HepG2 (cell line): Measurements from ENCODE around the gene ARSB. TPM values are rescaled to one million over a fixed set of nuclear protein-coding genes. Genes with fewer than 3 reads are reported as not detected.

Source experiments
- ATAC-seq: fragments of 200-7000 bp; cut with Tn5 transposase; 3 replicates; pipeline ENCODE4 v1.9.1; 2020; ENCODE audit warnings: mild to moderate bottlenecking, moderate library complexity
- BruUV-seq: library from RNA; stranded (reverse); fragments of 400-500 nt; replicated peaks from 2 replicates; lab custom pipeline; 2021; lab: Mats Ljungman, UMichigan
- CTCF ChIA-PET: fragments of 300-600 bp; formaldehyde crosslinking; extraction: SDS; loops from one replicate; lab custom pipeline; 2021; ENCODE audit warnings: low total read pairs, inconsistent platforms, low intra/inter-chr PET ratio; lab: Yijun Ruan, JAX
- POLR2A ChIA-PET: fragments of 350-600 bp; sonication (Branson Sonifier 250); formaldehyde crosslinking; loops from one replicate; lab custom pipeline; 2020; ENCODE audit warnings: antibody characterized with exemption, inconsistent platforms; lab: Yijun Ruan, JAX
- DNase-seq: peaks from one replicate; pipeline ENCODE4 v3.0.0-alpha.2; 2015; ENCODE audit warnings: low spot score
- FAIRE-seq: peaks from 3 replicates; lab custom pipeline; 2011; peaks lifted over from hg19 to GRCh38; lab: Jason Lieb, UNC
- H2AFZ ChIP-seq: one replicate; pipeline ENCODE4 v1.6.1; 2011; ENCODE audit warnings: low read length, inconsistent platforms
- H3K27ac ChIP-seq: fragments of 300-600 bp; 3 replicates; pipeline ENCODE4 v1.8.0; 2011; ENCODE audit warnings: mixed run types, mild to moderate bottlenecking, mixed read lengths, low read length, inconsistent platforms; ENCODE audit not compliant: insufficient read depth; ENCODE audit errors: extremely low read length
- H3K27me3 ChIP-seq, 2 experiments: fragments of 200-600 bp in 1 of 2; 2 replicates in 1 of 2; 3 replicates in 1 of 2; pipeline versions ENCODE4 v1.6.0 to v1.8.0; 2011; ENCODE audit warnings: low read length in 2 of 2, mild to moderate bottlenecking in 2 of 2, moderate library complexity in 2 of 2, inconsistent platforms in 1 of 2; ENCODE audit not compliant: insufficient read depth in 2 of 2, control insufficient read depth in 1 of 2
- H3K36me3 ChIP-seq, 2 experiments: fragments of 200-600 bp in 1 of 2; replicated peaks in 1 of 2; 2 replicates in 1 of 2; 3 replicates in 1 of 2; pipeline versions ENCODE4 v1.5.1 to v1.8.0; 2011; ENCODE audit warnings: low read length in 2 of 2, inconsistent platforms in 1 of 2; ENCODE audit not compliant: insufficient read depth in 2 of 2, control insufficient read depth in 1 of 2
- H3K4me1 ChIP-seq: 2 replicates; pipeline ENCODE4 v1.5.1; 2012; ENCODE audit warnings: low read length, inconsistent platforms; ENCODE audit not compliant: insufficient read depth
- H3K4me2 ChIP-seq: 2 replicates; pipeline ENCODE4 v1.6.0; 2011; ENCODE audit warnings: low read depth, low read length, inconsistent platforms
- H3K4me3 ChIP-seq, 3 experiments: fragments of 200-600 bp in 1 of 3; sonication (generic), shearing (Covaris generic) in 1 of 3; replicated peaks in 1 of 3; 2 replicates each; pipeline ENCODE4 v1.5.1; 2011 to 2016; ENCODE audit warnings: low read length in 3 of 3, inconsistent platforms in 2 of 3, low read depth in 2 of 3, mild to moderate bottlenecking in 2 of 3, control low read depth in 1 of 3, mixed read lengths in 1 of 3; ENCODE audit not compliant: insufficient read depth in 1 of 3
- H3K79me2 ChIP-seq: one replicate; pipeline ENCODE4 v1.6.1; 2011; ENCODE audit warnings: low read length, inconsistent platforms; ENCODE audit not compliant: insufficient read depth
- H3K9ac ChIP-seq: 2 replicates; pipeline ENCODE4 v1.6.0; 2011; ENCODE audit warnings: mild to moderate bottlenecking, low read depth, low read length, inconsistent platforms; ENCODE audit not compliant: insufficient read depth
- H3K9me3 ChIP-seq: 2 replicates; pipeline ENCODE4 v1.5.1; 2012; ENCODE audit warnings: mild to moderate bottlenecking, low read length
- H4K20me1 ChIP-seq: 2 replicates; pipeline ENCODE4 v1.6.0; 2011; ENCODE audit warnings: inconsistent platforms, mild to moderate bottlenecking, low read length, moderate library complexity; ENCODE audit not compliant: insufficient read depth
- ARNTL ChIP-seq: sonication (generic); formaldehyde crosslinking; IDR thresholded peaks from 2 replicates; pipeline ENCODE4 v1.4.0; 2020; ENCODE audit warnings: mild to moderate bottlenecking, missing genetic modification reagents
- BHLHE40 ChIP-seq: IDR thresholded peaks from 2 replicates; pipeline ENCODE4 v1.6.1; 2011; ENCODE audit warnings: low read length, improper control_type of control experiment
- CHCHD3 ChIP-seq: sonication (generic); formaldehyde crosslinking; IDR thresholded peaks from 2 replicates; pipeline ENCODE4 v1.8.0; 2022; ENCODE audit warnings: mild to moderate bottlenecking, missing genetic modification reagents, moderate library complexity
- CREB1 ChIP-seq, 2 experiments: fragments of 450-650 bp in 1 of 2; IDR thresholded peaks; 2 replicates each; pipeline ENCODE4 v1.6.1; 2016 to 2017; ENCODE audit warnings: control low read depth in 1 of 2, mild to moderate bottlenecking in 1 of 2, missing compliant biosample characterization in 1 of 2, missing genetic modification characterization in 1 of 2
- HNRNPUL1 ChIP-seq: fragments of 200-400 bp; formaldehyde crosslinking; IDR thresholded peaks from 2 replicates; pipeline ENCODE4 v1.6.1; 2017; ENCODE audit warnings: low read depth, mild to moderate bottlenecking, low read length, moderate library complexity
- HOXA7 ChIP-seq: sonication (generic); formaldehyde crosslinking; IDR thresholded peaks from 2 replicates; pipeline ENCODE4 v1.8.1; 2022; ENCODE audit warnings: mild to moderate bottlenecking, missing genetic modification reagents, moderate library complexity
- MATR3 ChIP-seq: sonication (generic); formaldehyde crosslinking; IDR thresholded peaks from 2 replicates; pipeline ENCODE4 v1.4.0; 2020; ENCODE audit warnings: missing genetic modification reagents
- POLR2A ChIP-seq, 2 experiments: IDR thresholded peaks; 2 replicates each; pipeline ENCODE4 v1.6.1; 2011; ENCODE audit warnings: low read depth in 2 of 2, low read length in 2 of 2, mild to moderate bottlenecking in 1 of 2, moderate library complexity in 1 of 2; ENCODE audit not compliant: insufficient read depth in 1 of 2
- RCOR2 ChIP-seq: IDR thresholded peaks from 2 replicates; pipeline ENCODE4 v1.6.1; 2016; ENCODE audit warnings: missing biosample characterization, missing genetic modification reagents
- SRSF4 ChIP-seq: fragments of 200-400 bp; formaldehyde crosslinking; IDR thresholded peaks from one replicate; pipeline ENCODE4 v1.6.1; 2018; ENCODE audit warnings: mild to moderate bottlenecking, low read depth, low read length, moderate library complexity; ENCODE audit not compliant: poor library complexity, severe bottlenecking
- ZMYM2 ChIP-seq: sonication (generic); formaldehyde crosslinking; IDR thresholded peaks from 2 replicates; pipeline ENCODE4 v1.8.0; 2022; ENCODE audit warnings: mild to moderate bottlenecking, missing genetic modification reagents
- ZNF136 ChIP-seq: sonication (generic); formaldehyde crosslinking; IDR thresholded peaks from 2 replicates; pipeline ENCODE4 v1.8.1; 2022; ENCODE audit warnings: low read depth, mild to moderate bottlenecking, moderate library complexity, missing genetic modification reagents
- WGBS: methylation state at CpG from one replicate; pipeline ENCODE4 v1.1.6; 2017; ENCODE audit warnings: low lambda C conversion rate; 5-methylcytosine and 5-hydroxymethylcytosine counted together
- in situ Hi-C: cut with HindIII; loops from 2 replicates; pipeline ENCODE4 v1.10.0; 2017; ENCODE audit warnings: low pct_unique_long_range_greater_than_20kb; ENCODE audit not compliant: extremely low pct_ligation_motif_present
- intact Hi-C: fragments of 100-400 bp; cut with micrococcal nuclease; formaldehyde crosslinking; loops from one replicate; pipeline ENCODE4 v1.10.0; 2022; ENCODE audit not compliant: unreplicated experiment
- polyA plus RNA-seq, 8 experiments: library from polyadenylated mRNA; depleted of rRNA in 3 of 8; stranded (reverse) in 7 of 8; unstranded in 1 of 8; fragments of >200 nt; fragmentation: Illumina TruSeq in 4 of 8; extraction: Trizol in 4 of 8; gene quantifications; 2 replicates each; pipeline versions ENCODE4 v1.2.1 to v1.2.3, GENCODE V29; 2011 to 2016; ENCODE audit warnings: low read depth in 4 of 8, missing spikeins in 1 of 8, mixed read lengths in 1 of 8; ENCODE audit not compliant: insufficient read depth in 1 of 8
- total RNA-seq, 5 experiments: library from RNA; depleted of rRNA; stranded (reverse); fragments of >200 nt; fragmentation: Illumina TruSeq; extraction: Trizol; gene quantifications; 2 replicates each; pipeline ENCODE4 v1.2.3, GENCODE V29; 2016; ENCODE audit warnings: low read depth in 1 of 5
- TF ChIP-seq, protein P1 (sequence below): IDR thresholded peaks from 2 replicates; pipeline ENCODE4 v1.6.1; 2016; ENCODE audit warnings: low read depth, control low read depth
- TF ChIP-seq, protein P2 (sequence below): sonication (generic); formaldehyde crosslinking; IDR thresholded peaks from 2 replicates; pipeline ENCODE4 v1.5.1; 2020; ENCODE audit warnings: missing genetic modification reagents, mild to moderate bottlenecking, borderline replicate concordance
- TF ChIP-seq, protein P3 (sequence below): sonication (generic); formaldehyde crosslinking; IDR thresholded peaks from 2 replicates; pipeline ENCODE4 v1.8.1; 2023; ENCODE audit warnings: mild to moderate bottlenecking, moderate library complexity, missing genetic modification reagents

The ARSB gene
- total and polyA plus RNA-seq, 2 of the 13 experiments (the other 11 are each of a cell fraction or from before 2014, with no cell fraction given): 52.6 to 66.4 TPM

DNA sequence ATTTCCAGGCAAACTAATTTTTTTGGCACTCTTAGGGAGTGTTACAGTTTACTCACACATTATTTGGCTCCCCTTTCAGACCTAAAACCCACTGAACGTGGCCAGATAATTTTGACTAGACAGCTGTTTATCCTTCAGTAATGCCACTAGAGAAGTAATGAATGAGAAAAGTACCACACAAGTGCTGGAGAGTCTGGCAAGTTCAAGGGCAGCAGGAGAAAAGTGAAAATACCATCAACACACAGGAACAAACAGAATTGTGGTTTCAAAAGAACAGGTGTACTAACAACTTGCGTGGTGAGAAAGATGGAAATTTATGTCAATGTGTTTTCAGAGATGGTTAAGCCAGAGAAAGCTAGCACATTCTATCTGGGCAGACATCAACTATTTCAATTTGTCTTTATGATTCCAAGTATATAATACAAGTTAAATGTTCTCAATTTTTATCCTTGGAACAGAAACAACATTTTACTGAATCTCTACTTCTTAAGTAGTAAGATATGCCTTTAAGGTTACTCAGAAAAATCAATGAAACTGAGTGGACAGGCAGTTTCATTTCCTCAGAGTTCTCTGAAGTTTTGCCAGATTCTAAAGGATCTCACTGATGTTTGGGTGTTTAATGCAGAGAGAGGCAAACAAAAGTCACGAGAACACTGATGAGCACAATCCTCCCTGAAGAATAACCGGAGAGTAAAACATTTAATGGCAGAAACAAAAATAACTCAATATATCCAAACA, 91.0 kb downstream of the ARSB start:
- no peak overlapping the region for H3K27ac ChIP-seq
- ChIA-PET CTCF (no interaction called here), POLR2A (no interaction called here)
- no peak overlapping the region for H3K9ac ChIP-seq
- no peaks in the 10 kb centered on the region for H3K9me3 ChIP-seq
- DNase-seq (no peak), FAIRE-seq (no peak), ATAC-seq (no peak)
- peaks cover 6 to 34% of the 10 kb centered on the region in 2 experiments; a peak in 4 of 5 replicates for H3K36me3 ChIP-seq
- no peak overlapping the region for H2AFZ ChIP-seq
- no peaks in the 10 kb centered on the region for H3K79me2 ChIP-seq
- peaks cover 13% of the 10 kb centered on the region for H3K4me1 ChIP-seq
- no peaks in the 10 kb centered on the region for H4K20me1 ChIP-seq
- no TSS peak for BruUV-seq
- 98% methylated on average over 4 of the region's 4 CpGs for WGBS
- TF ChIP-seq MATR3 (CRISPR knock-in tag) (no peak), SRSF4 (no peak), CHCHD3 (CRISPR knock-in tag) (no peak), ARNTL (CRISPR knock-in tag) (no peak), ZMYM2 (CRISPR knock-in tag) (no peak), RCOR2 (CRISPR knock-in tag) (no peak), HOXA7 (CRISPR knock-in tag) (no peak), ZNF136 (CRISPR knock-in tag) (no peak), HNRNPUL1 (no peak), POLR2A (IDR thresholded peaks at IDR 0.05; ENCODE audit: insufficient read depth in 1 of 2, low read depth in 2 of 2, low read length in 2 of 2) (no peak), BHLHE40 (no peak), CREB1 (IDR thresholded peaks at IDR 0.05) (no peak), CREB1 (CRISPR knock-in tag; IDR thresholded peaks at IDR 0.05) (no peak)
- TF ChIP-seq, protein P1, sequence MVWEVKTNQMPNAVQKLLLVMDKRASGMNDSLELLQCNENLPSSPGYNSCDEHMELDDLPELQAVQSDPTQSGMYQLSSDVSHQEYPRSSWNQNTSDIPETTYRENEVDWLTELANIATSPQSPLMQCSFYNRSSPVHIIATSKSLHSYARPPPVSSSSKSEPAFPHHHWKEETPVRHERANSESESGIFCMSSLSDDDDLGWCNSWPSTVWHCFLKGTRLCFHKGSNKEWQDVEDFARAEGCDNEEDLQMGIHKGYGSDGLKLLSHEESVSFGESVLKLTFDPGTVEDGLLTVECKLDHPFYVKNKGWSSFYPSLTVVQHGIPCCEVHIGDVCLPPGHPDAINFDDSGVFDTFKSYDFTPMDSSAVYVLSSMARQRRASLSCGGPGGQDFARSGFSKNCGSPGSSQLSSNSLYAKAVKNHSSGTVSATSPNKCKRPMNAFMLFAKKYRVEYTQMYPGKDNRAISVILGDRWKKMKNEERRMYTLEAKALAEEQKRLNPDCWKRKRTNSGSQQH (CRISPR knock-in tag): no peak
- TF ChIP-seq, protein P2, sequence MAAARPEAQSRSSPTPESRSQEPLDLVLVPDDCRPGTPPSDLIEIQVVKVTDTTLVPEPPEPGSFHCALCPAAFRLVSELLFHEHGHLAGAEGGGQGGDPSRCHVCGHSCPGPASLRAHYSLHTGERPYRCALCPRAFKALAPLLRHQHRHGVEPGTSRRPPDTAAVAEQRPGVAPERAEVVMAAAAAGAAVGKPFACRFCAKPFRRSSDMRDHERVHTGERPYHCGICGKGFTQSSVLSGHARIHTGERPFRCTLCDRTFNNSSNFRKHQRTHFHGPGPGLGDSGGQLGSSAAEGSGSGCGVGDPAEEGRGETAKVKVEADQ: no peak
- TF ChIP-seq, protein P3, sequence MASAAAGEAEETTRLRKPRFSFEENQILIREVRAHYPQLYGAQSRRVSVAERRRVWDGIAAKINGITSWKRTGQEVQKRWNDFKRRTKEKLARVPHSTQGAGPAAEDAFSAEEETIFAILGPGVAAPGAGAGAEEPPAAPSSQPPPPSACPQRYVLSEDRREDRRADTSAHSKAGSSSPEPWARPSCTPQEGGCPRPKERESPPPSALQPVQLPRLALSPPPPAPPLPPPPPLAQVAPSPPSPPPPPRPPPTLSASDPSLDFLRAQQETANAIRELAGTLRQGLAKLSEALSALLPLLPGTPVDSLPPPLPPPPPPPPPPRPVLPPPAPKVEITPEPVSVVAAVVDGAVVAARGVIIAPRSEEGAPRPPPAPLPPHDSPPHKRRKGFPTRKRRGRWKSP (CRISPR knock-in tag): no peak
- no peaks in the 10 kb centered on the region for H3K27me3 ChIP-seq
- H3K4me3 ChIP-seq: no peak overlapping the region
- intact Hi-C loops: loop anchor here (10.0 kb wide), 1 partner anchor 241 kb away; no protein-coding TSS in a partner anchor
- no peak overlapping the region for H3K4me2 ChIP-seq
- in situ Hi-C loops: loop anchor here (10.0 kb wide), 1 partner anchor 241 kb away; no protein-coding TSS in a partner anchor
